HK-2 (cell line): ENCODE data around the gene RBM33.
"Not testable (repeated sequence)": the region's sequence is repeated elsewhere in the genome, so short reads cannot be mapped to it uniquely, and the experiment has no call there.

Source experiments
- DNase-seq: peaks from one replicate; pipeline ENCODE4 v3.0.0-alpha.2; 2018; ENCODE audit not compliant: unreplicated experiment

The RBM33 gene

DNA sequence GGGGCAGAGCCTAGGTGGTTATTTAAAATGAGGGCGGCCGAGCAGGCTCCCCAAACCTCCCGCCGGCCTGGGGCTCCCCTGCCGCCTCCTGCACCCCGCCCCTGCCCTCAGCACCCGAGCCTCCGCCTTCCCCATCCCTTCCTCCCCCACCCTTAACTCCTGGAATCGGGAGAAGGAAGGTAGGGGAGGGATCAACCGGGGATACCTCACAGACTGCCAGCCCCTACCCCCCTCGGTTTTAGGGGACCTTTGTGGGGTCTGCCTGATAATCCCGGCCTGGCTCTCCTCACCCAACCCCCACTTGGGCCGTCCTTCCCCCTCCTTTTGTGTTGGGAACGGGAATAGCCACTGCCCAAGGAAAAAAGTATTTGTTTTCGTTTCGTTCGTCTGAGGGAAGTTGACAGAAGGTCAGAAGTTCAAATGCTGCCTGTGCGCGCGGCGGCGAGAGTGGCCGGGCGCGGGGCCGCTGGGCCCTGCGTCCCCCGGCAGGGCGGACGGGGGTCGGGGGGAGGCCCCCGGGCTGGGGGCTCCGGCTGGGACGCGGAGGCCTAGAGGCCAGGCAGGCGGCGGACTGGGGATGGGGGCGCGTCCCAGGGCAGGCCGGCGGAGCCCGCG is 165.0 kb downstream of the RBM33 start:
- DNase-seq: no peak

- no peak for DNase-seq
Measured at GRCh38 chr7:155809947-155810769, 165.7 kb downstream of the RBM33 start.

- no peak for DNase-seq
Measured at GRCh38 chr7:155810770-155811559, 166.5 kb downstream of the RBM33 start.

DNA sequence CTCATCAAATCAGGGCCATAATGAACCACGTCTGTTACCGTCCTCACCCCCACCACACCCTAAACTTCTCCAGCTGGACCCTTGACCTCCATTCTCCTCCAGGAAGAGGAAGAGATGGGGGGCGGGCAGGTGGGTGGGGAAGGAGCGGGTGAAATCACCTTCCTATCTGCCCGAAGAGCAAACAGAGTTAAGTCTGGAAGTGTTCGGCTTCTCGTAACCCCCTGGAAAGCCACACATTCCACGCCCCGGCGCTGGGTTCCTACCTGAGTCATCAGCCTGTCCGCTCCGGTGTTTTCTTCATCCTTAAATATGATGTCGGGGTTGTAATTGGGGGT is 167.1 kb downstream of the RBM33 start:
- DNase-seq: no peak

DNA sequence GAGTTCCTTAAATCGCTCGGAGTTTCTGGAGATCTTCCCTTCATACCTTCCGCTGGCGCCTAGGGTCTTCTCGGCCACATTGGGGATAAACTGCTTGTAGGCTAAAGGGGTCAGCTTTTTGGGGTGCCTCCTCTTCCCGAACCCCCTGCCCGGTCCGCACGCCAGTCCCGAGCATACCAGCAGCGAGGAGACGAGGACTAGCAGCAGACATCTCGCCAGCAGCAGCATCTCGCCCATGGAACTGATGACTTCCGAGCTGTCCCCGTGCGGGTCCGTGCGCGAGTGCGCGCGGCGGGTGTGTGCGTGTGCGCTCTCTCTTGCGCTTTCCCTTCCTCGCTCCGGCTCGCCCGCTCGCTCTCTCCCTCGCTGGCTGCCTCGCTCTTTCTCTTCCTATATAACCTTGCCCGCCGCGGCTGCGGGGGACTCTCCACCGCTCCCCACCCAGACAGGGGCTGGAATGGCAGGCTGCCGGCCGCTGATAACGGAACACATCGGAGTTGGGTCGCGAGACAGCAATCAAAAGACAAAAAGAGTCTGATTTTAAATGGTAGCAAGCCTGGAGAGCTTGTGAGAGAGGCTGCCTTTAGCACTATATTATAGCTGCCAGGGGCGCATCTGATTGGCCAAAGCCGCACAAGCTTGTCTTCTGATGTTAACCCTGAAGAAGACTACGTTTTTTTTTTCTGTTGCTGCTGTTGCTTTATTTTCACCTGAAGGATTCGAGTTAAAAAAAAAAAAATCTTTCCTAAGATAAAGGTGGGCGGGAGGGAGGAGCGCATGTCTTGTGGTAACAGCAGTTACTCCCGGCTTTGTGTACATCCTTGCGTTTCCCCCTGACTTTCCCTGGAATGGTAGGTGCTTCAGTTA is 167.7 kb downstream of the RBM33 start, which contains the start of gene SHH:
Gene SHH, minus strand, starts transcription at position 569 of the 867 bp plus-strand sequence. Its CDS starts 341 bp downstream, at position 228.
- DNase-seq: no peak

DNA sequence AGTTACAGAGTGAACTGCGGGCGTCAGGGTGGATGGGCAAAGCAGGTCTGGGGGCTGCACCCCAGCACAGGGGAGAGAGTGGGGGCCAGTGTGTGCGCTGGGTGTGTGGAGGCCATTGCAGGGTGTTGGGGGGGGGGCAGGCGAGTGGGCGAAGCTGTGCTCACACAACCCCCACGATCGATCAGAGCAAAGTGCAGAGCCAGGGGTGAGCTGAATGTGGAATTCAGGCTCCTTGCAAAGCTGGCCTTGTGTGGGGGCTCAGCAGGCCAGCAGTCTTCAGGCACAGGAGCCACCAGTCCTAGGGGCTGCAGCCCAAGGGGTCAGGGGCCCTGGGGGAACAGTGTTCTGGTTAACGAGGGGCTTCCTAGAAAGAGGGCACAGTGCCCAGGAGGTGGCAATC is 168.7 kb downstream of the RBM33 start:
- DNase-seq: no peak

- DNase-seq: no peak
Measured at GRCh38 chr7:155813546-155814315, 169.3 kb downstream of the RBM33 start.

- DNase-seq: no peak
Measured at GRCh38 chr7:155814316-155815276, 170.1 kb downstream of the RBM33 start.

GRCh38 chr7:155815332-155816191 is 171.1 kb downstream of the RBM33 start:
- peak; percentile 83 for DNase-seq

- no peak for DNase-seq
Measured at GRCh38 chr7:155816192-155816508, 171.7 kb downstream of the RBM33 start.

DNA sequence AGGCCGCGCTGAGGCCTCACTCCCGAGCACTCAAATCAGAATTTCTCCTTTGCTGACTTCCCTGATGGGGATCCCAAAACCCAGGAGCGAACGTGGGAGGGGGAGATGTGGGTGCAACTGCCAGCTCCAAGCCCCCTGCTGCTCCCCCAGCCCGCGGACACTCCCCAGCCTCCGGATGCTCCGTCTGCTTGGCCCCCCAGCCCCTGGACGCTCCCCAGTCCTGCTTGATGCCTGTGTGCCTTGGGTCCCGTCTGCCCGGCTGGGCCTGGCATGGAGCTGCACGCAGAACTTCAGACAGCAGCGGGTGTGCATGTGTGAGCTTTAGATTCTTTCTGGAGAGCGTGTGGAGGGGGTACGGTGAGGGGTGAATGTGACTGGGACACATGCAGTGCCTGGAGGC is 172.5 kb downstream of the RBM33 start:
- no peak for DNase-seq

- not testable (repeated sequence) for DNase-seq
Measured at GRCh38 chr7:155817515-155817914, 173.1 kb downstream of the RBM33 start.

GRCh38 chr7:155818154-155818819 is 173.8 kb downstream of the RBM33 start:
- DNase-seq: no peak

DNA sequence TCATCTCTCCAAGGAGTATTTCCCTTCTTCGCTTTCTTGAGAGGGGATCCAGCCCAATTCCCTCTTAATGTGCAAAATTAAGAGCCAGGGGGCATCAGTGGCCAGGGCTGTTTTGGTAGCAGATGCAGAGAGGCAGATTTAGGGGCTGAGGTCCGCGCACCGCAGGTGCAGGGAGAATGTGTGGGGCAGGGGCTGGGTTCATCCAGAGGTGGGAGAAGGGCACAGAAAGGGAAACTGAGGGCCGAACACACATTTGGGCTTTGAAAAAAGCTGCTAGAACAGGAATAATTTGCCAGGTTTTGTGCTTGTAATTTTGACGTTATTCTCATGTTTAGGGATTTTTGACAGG is 174.3 kb downstream of the RBM33 start:
- no peak for DNase-seq

DNA sequence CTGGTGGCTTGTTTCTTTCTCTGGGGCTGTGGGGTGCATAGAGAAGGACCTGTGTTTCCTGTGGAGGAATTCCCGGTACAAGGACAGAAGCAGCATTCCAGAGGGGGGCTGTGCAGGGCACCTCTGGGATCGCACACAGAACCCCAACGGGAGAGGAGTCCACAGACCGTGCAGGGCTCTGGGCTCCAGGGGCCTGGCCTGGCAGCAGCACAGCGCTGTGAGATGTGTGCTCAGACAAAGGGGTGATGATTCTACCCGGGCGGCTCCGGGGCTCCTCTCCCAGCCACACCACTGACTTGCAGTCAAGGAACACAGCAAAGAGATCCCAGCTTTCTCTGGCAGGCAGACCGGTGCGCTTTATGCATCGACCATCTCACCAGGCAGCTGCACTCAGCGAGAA is 174.7 kb downstream of the RBM33 start:
- DNase-seq: no peak

DNA sequence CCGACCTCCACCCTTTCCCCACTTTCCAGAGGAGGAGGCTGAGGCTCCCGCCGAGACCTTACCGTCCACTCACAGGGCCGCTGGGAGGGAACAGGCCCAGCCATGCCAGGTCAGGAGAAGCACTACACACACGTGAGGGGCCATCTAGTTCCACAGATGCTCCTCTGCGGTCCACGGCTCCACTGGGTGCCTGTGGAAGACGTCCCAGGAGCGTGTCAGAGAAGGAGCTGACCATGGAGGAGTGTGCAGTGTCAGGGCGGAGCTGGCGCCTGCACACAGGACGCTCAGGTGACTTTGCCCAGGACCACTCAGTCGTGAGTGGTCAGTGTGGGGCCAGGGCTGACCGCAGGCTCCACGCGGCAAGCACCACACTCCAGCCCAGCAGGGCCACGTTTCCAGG is 175.8 kb downstream of the RBM33 start:
- DNase-seq: no peak

GRCh38 chr7:155820788-155821187 is 176.3 kb downstream of the RBM33 start:
- no peak for DNase-seq

DNA sequence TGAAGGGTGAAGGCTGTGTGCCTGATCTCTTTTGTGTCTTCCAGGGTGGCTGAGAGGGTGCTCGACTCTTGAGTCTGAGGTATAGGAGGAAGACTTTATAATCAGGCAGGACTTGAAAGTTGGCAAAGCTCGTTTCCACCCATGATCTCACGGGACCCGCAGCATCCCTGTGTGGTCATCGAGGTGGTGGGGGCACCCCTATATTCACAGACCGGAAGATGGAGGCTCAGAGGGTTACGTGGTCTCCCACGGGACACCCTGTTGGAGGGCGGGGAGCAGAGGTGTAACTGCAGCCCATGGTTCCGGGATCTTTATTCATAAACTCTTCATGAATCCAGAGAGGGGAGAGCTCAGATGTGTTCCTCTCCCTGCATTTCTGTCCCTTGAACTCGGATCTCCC is 177.4 kb downstream of the RBM33 start:
- no peak for DNase-seq
